Adipocyte (in vitro differentiated cells): Measurements from ENCODE around the gene NUDT2.
"Not testable (repeated sequence)": the region's sequence is repeated elsewhere in the genome, so short reads cannot be mapped to it uniquely, and the experiment has no call there.

Experiments
- DNase-seq: peaks from one replicate; pipeline ENCODE4 v3.0.0-alpha.2; 2015; ENCODE audit warnings: low read depth
- H3K27me3 ChIP-seq: replicated peaks from 2 replicates; pipeline ENCODE4 v1.7.0; 2013; ENCODE audit warnings: mild to moderate bottlenecking, low read length, moderate library complexity; ENCODE audit not compliant: control insufficient read depth, insufficient read depth
- H3K36me3 ChIP-seq: 2 replicates; pipeline ENCODE4 v1.7.0; 2013; ENCODE audit warnings: low read length, mild to moderate bottlenecking, moderate library complexity; ENCODE audit not compliant: control insufficient read depth, insufficient read depth, severe bottlenecking
- H3K4me1 ChIP-seq: 2 replicates; pipeline ENCODE4 v1.7.0; 2013; ENCODE audit warnings: mild to moderate bottlenecking, low read length, moderate library complexity; ENCODE audit not compliant: control insufficient read depth, insufficient read depth
- H3K4me3 ChIP-seq: 2 replicates; pipeline ENCODE4 v1.7.0; 2013; ENCODE audit warnings: mild to moderate bottlenecking, low read length, moderate library complexity
- H3K9ac ChIP-seq: 2 replicates; pipeline ENCODE4 v1.7.0; 2013; ENCODE audit warnings: mild to moderate bottlenecking, low read length, moderate library complexity
- H3K9me3 ChIP-seq: 2 replicates; pipeline ENCODE4 v1.7.0; 2013; ENCODE audit warnings: mild to moderate bottlenecking, low read length, moderate library complexity; ENCODE audit not compliant: control insufficient read depth

Gene NUDT2

GRCh38 chr9:34328987-34329832 lies at the start of gene NUDT2, which contains the start of gene KIF24:
Gene NUDT2, plus strand, starts transcription at chr9:34329569. Its CDS starts 9,471 bp downstream, at chr9:34339040.
Gene KIF24, minus strand, starts transcription at chr9:34329268. Its CDS starts 17,922 bp downstream, at chr9:34311346.
- peaks cover 37% of the 10 kb centered on the region for H3K4me1 ChIP-seq
- DNase-seq, result peak; percentile 100

GRCh38 chr9:34282096-34282495 lies 47.3 kb upstream of the NUDT2 start:
- DNase-seq, result peak; percentile 7
- Histone ChIP-seq H3K27me3 (no peaks in the 10 kb centered on the region), H3K9me3 (no peaks in the 10 kb centered on the region), H3K4me3 (no peak overlapping the region), H3K9ac (no peak overlapping the region), H3K4me1 (peaks cover 12% of the 10 kb centered on the region), H3K36me3 (no peaks in the 10 kb centered on the region)

More at GRCh38 chr9:34328987-34329832, at the start of gene NUDT2, which contains the start of gene KIF24:
- no peaks in the 10 kb centered on the region for H3K36me3 ChIP-seq
- no peaks in the 10 kb centered on the region for H3K27me3 ChIP-seq
- peak within 1 kb of the TSS; percentile 96 for H3K4me3 ChIP-seq
- H3K9me3 ChIP-seq, result no peaks in the 10 kb centered on the region
- H3K9ac ChIP-seq, result peak within 1 kb of the TSS; percentile 99

GRCh38 chr9:34289159-34289558 lies 40.2 kb upstream of the NUDT2 start:
- no peak overlapping the region for H3K9ac ChIP-seq
- H3K4me1 ChIP-seq, result no peaks in the 10 kb centered on the region
- no peak overlapping the region for H3K4me3 ChIP-seq
- H3K36me3 ChIP-seq, result no peaks in the 10 kb centered on the region
- H3K27me3 ChIP-seq, result no peaks in the 10 kb centered on the region
- no peaks in the 10 kb centered on the region for H3K9me3 ChIP-seq
- no peak for DNase-seq

- H3K9me3 ChIP-seq, result no peaks in the 10 kb centered on the region
- H3K36me3 ChIP-seq, result no peaks in the 10 kb centered on the region
- no peak overlapping the region for H3K4me3 ChIP-seq
- no peaks in the 10 kb centered on the region for H3K27me3 ChIP-seq
- no peak for DNase-seq
- H3K4me1 ChIP-seq, result no peaks in the 10 kb centered on the region
- H3K9ac ChIP-seq, result no peak overlapping the region
These were observed 38.3 kb upstream of the NUDT2 start for GRCh38 chr9:34291023-34291422.

GRCh38 chr9:34291423-34291822 lies 37.9 kb upstream of the NUDT2 start:
- no peaks in the 10 kb centered on the region for H3K27me3 ChIP-seq

GRCh38 chr9:34292552-34292951 lies 36.8 kb upstream of the NUDT2 start:
- no peak overlapping the region for H3K9ac ChIP-seq
- H3K36me3 ChIP-seq, result no peaks in the 10 kb centered on the region
- no peak for DNase-seq
- no peaks in the 10 kb centered on the region for H3K9me3 ChIP-seq
- H3K4me1 ChIP-seq, result no peaks in the 10 kb centered on the region
- H3K4me3 ChIP-seq, result no peak overlapping the region
- H3K27me3 ChIP-seq, result no peaks in the 10 kb centered on the region

More at GRCh38 chr9:34291423-34291822, 37.9 kb upstream of the NUDT2 start:
- no peak overlapping the region for H3K4me3 ChIP-seq
- H3K9me3 ChIP-seq, result no peaks in the 10 kb centered on the region
- H3K4me1 ChIP-seq, result no peaks in the 10 kb centered on the region
- H3K9ac ChIP-seq, result no peak overlapping the region
- no peaks in the 10 kb centered on the region for H3K36me3 ChIP-seq
- no peak for DNase-seq

- not testable (repeated sequence) for DNase-seq, H3K9me3 ChIP-seq, H3K4me3 ChIP-seq, H3K4me1 ChIP-seq, H3K27me3 ChIP-seq, H3K36me3 ChIP-seq, H3K9ac ChIP-seq
These were observed 28.3 kb upstream of the NUDT2 start for GRCh38 chr9:34301064-34301463.

- DNase-seq, result not testable (repeated sequence)
These were observed 21.1 kb upstream of the NUDT2 start for GRCh38 chr9:34308316-34308715.

GRCh38 chr9:34310215-34310614 lies 19.2 kb upstream of the NUDT2 start:
- DNase-seq, result peak; percentile 52
- Histone ChIP-seq H3K9me3 (no peaks in the 10 kb centered on the region), H3K9ac (no peak overlapping the region), H3K36me3 (no peaks in the 10 kb centered on the region), H3K27me3 (no peaks in the 10 kb centered on the region), H3K4me1 (no peaks in the 10 kb centered on the region), H3K4me3 (no peak overlapping the region)

More at GRCh38 chr9:34308316-34308715, 21.1 kb upstream of the NUDT2 start:
- H3K36me3 ChIP-seq, H3K4me1 ChIP-seq, H3K4me3 ChIP-seq, H3K27me3 ChIP-seq, H3K9me3 ChIP-seq, H3K9ac ChIP-seq: not testable (repeated sequence)

- no peaks in the 10 kb centered on the region for H3K36me3 ChIP-seq
- no peak for DNase-seq
- H3K9ac ChIP-seq, result no peak overlapping the region
- H3K4me3 ChIP-seq, result no peak overlapping the region
- no peaks in the 10 kb centered on the region for H3K4me1 ChIP-seq
- H3K27me3 ChIP-seq, result no peaks in the 10 kb centered on the region
- H3K9me3 ChIP-seq, result no peaks in the 10 kb centered on the region
These were observed 17.7 kb upstream of the NUDT2 start for GRCh38 chr9:34311499-34312185.

- Histone ChIP-seq H3K4me3 (no peak overlapping the region), H3K27me3 (no peaks in the 10 kb centered on the region), H3K9me3 (no peaks in the 10 kb centered on the region), H3K36me3 (no peaks in the 10 kb centered on the region), H3K9ac (no peak overlapping the region), H3K4me1 (no peaks in the 10 kb centered on the region)
- DNase-seq, result no peak
These were observed 11.9 kb upstream of the NUDT2 start for GRCh38 chr9:34317436-34317835.
